ENCODE data around the gene ST6GALNAC3. TPM values are rescaled to one million over a fixed set of nuclear protein-coding genes. Genes with fewer than 3 reads are reported as not detected.
"Not testable (repeated sequence)": the region's sequence is repeated elsewhere in the genome, so short reads cannot be mapped to it uniquely, and the experiment has no call there.

Gene ST6GALNAC3
- total RNA-seq, 2 experiments from 2014 or later, result 3.0 to 3.5 TPM

DNA sequence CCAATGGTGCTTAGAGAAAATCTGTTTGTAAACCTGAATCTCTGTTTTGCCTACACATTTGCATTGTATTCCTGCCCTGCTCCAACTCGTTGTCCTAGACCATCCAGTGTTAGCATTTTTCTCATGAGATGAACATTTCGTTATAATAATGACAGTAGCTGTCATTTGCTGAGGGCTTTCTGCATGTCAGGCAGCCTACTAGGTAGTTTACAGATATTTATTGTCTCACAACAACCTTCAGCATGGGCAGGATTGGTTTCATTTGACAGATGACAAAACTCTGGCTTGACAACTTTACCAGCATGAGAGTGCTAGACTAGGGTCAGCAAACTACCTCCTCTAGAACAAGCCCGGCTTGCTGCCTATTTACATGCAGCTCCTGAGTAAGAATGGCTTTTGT is 10.1 kb downstream of the ST6GALNAC3 start:
- DNase-seq, result no peak
- H3K9me3 Mint-ChIP-seq, result no peaks in the 10 kb centered on the region
- H3K36me3 Mint-ChIP-seq, result peaks cover under 1% of the 10 kb centered on the region
- no peak overlapping the region for H3K27ac Mint-ChIP-seq
- H3K27me3 Mint-ChIP-seq, result no peaks in the 10 kb centered on the region
- H3K4me3 Mint-ChIP-seq, result no peak overlapping the region
- peaks cover 19% of the 10 kb centered on the region for H3K4me1 Mint-ChIP-seq

DNA sequence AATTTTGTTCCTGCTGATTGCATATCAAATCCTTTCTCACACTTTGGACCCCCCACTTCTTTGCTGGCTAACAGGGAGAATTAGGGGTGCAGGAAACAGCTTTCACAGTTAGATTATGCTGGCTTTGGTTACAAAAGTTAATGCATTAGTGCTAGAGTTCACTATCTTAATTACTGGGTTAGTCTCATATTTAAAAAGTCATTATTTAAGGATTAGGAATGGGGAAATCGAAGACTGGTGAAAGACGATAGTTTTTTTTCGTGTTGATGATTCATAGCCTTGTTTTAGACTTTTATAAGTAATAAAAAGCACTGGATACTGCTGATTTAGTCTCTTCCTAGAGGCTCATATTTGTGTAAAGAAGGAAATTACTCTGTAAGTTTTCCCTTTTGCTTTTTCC is 11.6 kb downstream of the ST6GALNAC3 start:
- no peak for DNase-seq
- Mint-ChIP-seq H3K4me1 (peaks cover 8% of the 10 kb centered on the region), H3K27ac (no peak overlapping the region), H3K36me3 (no peaks in the 10 kb centered on the region), H3K9me3 (no peaks in the 10 kb centered on the region), H3K4me3 (no peak overlapping the region), H3K27me3 (no peaks in the 10 kb centered on the region)

DNA sequence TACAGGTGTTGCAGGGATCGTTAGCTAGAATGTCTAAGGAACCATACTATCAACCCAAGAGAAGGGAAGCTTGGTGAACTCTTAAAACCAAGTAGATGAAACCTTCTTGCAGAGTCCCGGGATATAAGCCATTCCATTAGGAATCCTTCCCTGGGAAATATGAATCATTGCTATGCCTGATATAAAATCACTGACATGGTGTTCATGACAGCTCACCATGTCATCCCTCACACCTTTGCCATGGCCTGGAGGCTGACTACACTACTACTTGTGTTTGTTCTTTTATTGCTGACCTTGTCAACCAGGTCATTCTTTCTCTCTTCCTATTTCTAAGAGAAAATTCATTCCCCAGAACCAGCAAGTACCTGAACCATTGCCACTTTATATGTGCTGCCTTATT is 12.1 kb downstream of the ST6GALNAC3 start:
- H3K27me3 Mint-ChIP-seq, result no peaks in the 10 kb centered on the region
- H3K9me3 Mint-ChIP-seq, result no peaks in the 10 kb centered on the region
- H3K4me1 Mint-ChIP-seq, result peaks cover 8% of the 10 kb centered on the region
- no peak for DNase-seq
- H3K27ac Mint-ChIP-seq, result no peak overlapping the region
- H3K4me3 Mint-ChIP-seq, result no peak overlapping the region
- no peaks in the 10 kb centered on the region for H3K36me3 Mint-ChIP-seq

DNA sequence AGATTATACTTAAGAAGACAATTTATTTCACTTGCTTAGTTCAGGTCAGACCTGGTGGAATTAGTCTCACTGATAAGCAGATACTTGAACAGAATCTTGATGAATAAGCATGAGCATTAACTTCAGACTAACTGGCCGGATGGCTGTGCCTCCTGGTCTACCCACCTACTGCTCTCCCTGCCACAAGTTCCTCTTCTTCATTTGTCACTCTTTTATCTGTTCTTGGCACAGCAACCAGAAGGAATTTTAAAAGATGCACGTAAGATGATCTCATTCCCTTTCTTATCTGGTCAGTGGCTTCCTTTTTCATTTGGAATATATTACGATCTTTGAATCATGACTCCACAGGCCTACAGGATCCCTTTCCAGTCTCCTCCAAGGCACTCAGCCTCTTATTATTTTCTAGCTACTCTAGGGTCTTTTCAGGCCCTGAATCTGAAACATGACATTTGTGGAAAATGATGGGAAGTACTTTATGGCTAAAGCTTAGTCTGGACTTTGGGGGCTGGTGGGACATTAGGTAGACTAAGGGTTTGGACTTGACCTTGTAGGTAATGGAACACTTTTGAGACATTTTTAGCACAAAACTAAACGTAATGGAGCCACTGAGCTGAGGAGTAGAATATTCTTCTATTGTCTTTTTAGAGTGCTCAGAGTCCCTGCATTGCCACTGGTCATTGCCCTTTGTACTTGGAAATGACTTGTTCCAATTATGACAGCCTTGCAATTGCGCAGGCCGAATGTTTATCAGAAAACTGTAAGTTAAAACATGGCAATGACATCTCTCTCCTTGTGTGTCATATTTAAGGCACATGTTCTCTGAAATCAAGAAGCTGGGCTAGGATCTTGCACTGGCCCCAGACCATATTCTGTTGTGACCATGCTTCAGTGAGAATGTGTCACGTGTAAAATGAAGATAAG is 16.0 kb downstream of the ST6GALNAC3 start:
- Mint-ChIP-seq H3K9me3 (no peaks in the 10 kb centered on the region), H3K27ac (no peak overlapping the region), H3K4me1 (peaks cover 6% of the 10 kb centered on the region), H3K4me3 (no peak overlapping the region), H3K36me3 (no peaks in the 10 kb centered on the region), H3K27me3 (no peaks in the 10 kb centered on the region)
- DNase-seq, result no peak

DNA sequence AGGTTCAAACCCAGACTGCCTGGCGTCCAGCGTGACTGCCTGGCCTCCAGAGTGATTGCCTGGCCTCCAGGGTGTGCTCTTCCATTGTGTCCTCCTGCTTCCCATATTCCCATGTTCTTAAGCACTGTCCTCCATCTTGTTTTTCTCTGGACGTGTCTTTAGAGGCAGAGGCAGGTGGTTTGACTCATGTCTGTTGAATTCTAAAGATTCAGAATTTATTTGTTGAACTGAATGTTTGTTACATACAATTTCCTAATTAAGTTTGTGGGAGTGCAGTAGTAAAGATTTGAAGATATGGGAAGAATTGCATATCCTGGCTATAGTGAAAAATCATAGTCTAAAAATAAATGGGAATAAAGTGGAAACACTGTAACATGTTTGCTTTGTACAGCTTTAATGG is 18.3 kb downstream of the ST6GALNAC3 start:
- no peak overlapping the region for H3K4me3 Mint-ChIP-seq
- H3K9me3 Mint-ChIP-seq, result no peaks in the 10 kb centered on the region
- H3K27ac Mint-ChIP-seq, result no peak overlapping the region
- peaks cover 4% of the 10 kb centered on the region for H3K36me3 Mint-ChIP-seq
- DNase-seq, result no peak
- no peaks in the 10 kb centered on the region for H3K4me1 Mint-ChIP-seq
- H3K27me3 Mint-ChIP-seq, result no peaks in the 10 kb centered on the region

DNA sequence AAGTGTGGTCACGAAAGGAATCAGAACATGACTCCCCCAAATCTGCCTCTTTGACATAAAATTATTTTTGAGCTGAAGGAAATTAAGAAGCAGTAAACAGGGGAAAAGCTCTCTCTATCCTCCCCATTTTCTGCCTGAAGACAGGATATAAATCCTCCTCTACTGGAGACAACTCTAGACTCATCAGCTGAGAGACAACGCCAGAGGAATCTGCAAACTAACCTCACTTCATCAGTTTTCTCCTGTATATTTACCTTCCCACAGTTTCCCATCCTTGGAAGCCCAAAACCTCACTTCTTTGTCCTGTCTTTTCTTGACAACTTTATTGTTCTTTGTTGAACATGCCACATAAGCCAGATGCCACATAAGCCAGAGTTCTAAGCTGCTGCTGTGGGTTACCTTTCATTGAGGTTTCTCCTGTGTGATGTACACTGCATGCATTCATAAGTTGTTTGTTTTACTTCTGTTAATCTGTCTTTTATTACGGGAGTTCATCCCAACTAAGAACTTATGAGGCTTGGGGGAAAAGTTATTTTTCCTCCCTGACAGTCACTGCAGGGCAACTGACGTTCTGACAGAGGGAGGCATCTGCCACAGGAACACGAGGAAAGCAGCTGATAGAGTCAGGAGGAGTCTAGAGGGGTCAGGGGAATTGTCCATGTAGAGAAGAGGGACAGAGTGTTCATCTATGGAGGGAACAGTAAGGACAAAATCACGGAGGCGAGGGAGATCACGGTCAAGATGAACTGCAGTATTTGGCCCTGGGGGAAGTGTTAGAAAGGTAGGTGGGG is 19.2 kb downstream of the ST6GALNAC3 start:
- no peak overlapping the region for H3K27ac Mint-ChIP-seq
- peaks cover 4% of the 10 kb centered on the region for H3K36me3 Mint-ChIP-seq
- no peaks in the 10 kb centered on the region for H3K9me3 Mint-ChIP-seq
- no peak for DNase-seq
- no peaks in the 10 kb centered on the region for H3K27me3 Mint-ChIP-seq
- no peak overlapping the region for H3K4me3 Mint-ChIP-seq
- H3K4me1 Mint-ChIP-seq, result no peaks in the 10 kb centered on the region

DNA sequence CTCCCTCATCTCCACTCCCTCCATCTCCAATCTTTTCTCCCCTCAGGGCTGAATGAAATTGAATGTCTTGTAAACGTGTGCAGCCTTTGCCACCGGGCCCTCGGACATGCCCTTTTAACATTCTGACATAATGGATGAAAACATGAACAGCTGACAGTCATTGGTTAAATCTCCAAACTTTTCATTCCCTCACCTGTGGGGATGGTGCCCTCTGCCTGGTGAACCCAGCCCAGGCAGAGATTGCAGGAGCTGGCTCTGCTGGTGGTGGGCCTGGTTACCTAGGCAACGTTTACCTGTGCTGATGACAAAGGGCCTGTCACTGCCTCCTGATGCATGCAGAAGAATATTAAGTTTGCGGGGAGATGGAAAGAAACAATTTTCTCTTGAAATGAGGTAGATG is 21.3 kb downstream of the ST6GALNAC3 start:
- no peak overlapping the region for H3K27ac Mint-ChIP-seq
- H3K27me3 Mint-ChIP-seq, result no peaks in the 10 kb centered on the region
- no peaks in the 10 kb centered on the region for H3K4me1 Mint-ChIP-seq
- no peak for DNase-seq
- H3K9me3 Mint-ChIP-seq, result no peaks in the 10 kb centered on the region
- H3K36me3 Mint-ChIP-seq, result peaks cover 4% of the 10 kb centered on the region
- H3K4me3 Mint-ChIP-seq, result no peak overlapping the region

DNA sequence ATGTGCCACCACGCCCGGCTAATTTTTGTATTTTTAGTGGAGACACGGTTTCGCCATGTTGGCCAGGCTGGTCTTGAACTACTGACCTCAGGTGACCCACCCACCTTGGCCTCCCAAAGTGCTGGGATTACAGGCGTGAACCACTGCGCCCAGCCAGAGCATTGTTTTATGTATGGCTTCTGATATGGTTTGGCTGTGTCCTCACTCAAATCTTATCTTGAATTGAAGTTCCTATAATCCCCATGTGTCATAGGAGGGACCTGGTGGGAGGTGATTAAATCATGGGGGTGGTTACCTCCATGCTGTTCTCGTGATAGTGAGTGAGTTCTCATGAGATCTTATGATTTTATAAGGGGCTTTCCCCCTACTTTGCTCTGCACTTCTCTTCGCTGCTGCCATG is 22.5 kb downstream of the ST6GALNAC3 start:
- not testable (repeated sequence) for H3K4me3 Mint-ChIP-seq, H3K9me3 Mint-ChIP-seq, DNase-seq

DNA sequence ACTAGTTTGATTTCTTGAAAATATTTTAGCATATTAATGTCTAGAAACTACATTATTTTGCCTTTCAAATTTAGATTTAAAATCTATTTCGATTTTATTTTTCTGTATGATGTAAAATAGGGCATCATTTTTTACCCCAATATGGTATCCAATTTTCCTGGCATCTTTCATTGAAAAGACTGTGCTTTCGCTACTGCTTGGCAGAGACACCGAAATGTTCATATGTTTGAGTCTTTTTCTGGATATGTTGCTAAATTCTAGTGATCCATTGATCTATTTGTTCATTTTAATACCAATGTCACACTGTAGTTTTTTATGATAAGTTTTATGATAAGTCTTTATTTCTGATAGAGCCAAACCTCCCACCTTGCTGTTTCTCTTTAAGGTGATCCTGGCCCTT is 24.3 kb downstream of the ST6GALNAC3 start:
- no peaks in the 10 kb centered on the region for H3K27me3 Mint-ChIP-seq
- peaks cover 4% of the 10 kb centered on the region for H3K36me3 Mint-ChIP-seq
- no peak overlapping the region for H3K4me3 Mint-ChIP-seq
- H3K4me1 Mint-ChIP-seq, result peaks cover 19% of the 10 kb centered on the region
- no peak overlapping the region for H3K27ac Mint-ChIP-seq
- H3K9me3 Mint-ChIP-seq, result no peaks in the 10 kb centered on the region
- DNase-seq, result no peak

More for the DNA sequence above, 22.5 kb downstream of the ST6GALNAC3 start:
- H3K36me3 Mint-ChIP-seq, H3K27ac Mint-ChIP-seq, H3K4me1 Mint-ChIP-seq, H3K27me3 Mint-ChIP-seq: not testable (repeated sequence)

DNA sequence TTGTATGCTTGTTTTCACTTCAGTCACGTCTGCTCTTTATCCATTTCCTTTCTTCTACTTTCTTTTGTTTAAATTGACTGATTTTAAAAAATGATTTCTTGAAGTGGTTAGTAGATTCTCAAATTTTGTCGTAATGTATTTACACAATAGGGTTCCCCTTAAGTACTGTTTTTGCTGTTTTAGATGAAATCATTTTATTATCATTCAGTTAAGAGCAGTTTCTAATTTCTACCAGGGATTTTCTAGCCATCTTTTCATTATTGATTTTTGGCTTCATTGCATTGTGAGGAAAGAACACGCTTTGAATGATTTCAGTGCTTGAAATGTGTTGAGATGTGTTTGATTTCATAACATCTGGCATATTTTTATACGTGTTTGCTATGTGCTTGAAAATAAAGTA is 27.0 kb downstream of the ST6GALNAC3 start:
- H3K36me3 Mint-ChIP-seq, result peaks cover 6% of the 10 kb centered on the region
- DNase-seq, result no peak
- no peak overlapping the region for H3K27ac Mint-ChIP-seq
- no peak overlapping the region for H3K4me3 Mint-ChIP-seq
- H3K27me3 Mint-ChIP-seq, result peaks cover 3% of the 10 kb centered on the region
- peaks cover 24% of the 10 kb centered on the region for H3K4me1 Mint-ChIP-seq
- no peaks in the 10 kb centered on the region for H3K9me3 Mint-ChIP-seq

DNA sequence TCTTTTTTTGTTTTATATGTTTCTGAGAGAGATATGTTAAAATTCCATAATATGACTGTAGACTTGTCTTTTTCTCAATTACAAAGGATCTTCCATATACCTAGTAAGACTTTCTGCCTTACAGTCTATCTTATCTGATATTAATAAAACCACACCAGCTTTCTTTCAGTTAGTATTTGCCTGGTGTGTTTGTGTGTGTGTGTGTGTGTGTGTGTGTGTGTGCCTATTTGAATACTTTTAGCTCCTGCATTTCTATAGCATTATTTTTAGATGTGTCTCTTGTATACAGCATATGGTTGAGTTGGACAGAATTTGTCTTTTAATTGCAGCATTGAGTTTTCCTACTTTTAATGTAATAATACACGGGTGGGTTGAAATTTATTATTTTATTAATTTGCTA is 27.5 kb downstream of the ST6GALNAC3 start:
- Mint-ChIP-seq H3K9me3 (no peaks in the 10 kb centered on the region), H3K4me3 (no peak overlapping the region), H3K27me3 (peaks cover 3% of the 10 kb centered on the region), H3K27ac (no peak overlapping the region), H3K4me1 (peaks cover 24% of the 10 kb centered on the region), H3K36me3 (peaks cover 4% of the 10 kb centered on the region)
- no peak for DNase-seq

DNA sequence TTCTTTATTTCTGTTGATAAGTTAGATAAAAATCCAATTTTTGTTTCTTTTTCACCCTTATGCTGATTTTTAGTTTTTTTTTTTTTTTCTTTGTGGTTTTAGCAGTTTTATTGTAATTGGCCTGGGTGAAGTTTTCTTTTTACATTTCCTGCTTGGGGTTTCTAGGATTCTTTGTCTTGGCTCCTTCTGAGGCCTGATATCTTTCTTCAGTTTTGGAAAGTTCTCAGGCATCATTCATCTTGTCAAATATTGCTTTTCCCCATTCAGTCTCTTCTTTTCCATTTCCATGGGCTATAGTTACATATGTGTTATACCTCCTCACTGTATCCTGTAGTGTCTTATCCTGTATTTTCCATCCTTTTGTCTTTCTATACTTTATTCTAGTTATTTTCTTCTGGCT is 28.5 kb downstream of the ST6GALNAC3 start:
- Mint-ChIP-seq H3K27me3 (peaks cover 3% of the 10 kb centered on the region), H3K27ac (no peak overlapping the region), H3K4me1 (peaks cover 24% of the 10 kb centered on the region), H3K4me3 (no peak overlapping the region), H3K9me3 (no peaks in the 10 kb centered on the region), H3K36me3 (peaks cover 7% of the 10 kb centered on the region)
- no peak for DNase-seq

DNA sequence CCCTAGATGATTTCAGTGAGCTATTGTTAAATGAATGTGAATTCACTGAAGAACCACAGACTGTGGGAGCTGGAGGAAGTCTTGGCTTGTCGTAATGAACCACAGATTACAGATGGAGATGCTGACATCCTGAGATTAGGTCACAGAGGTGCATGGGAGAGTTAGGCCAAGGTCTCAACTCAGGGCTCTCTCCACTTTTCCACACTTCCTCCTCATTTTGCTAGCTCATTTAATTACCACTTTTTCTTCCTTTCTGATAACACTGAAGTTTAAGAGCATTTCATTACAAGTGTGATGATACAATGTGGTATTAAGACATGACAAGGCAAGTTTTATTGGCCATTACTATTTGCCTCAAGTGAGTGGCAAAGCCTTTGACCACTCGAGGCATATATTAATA is 30.8 kb downstream of the ST6GALNAC3 start:
- Mint-ChIP-seq H3K4me3 (no peak overlapping the region), H3K4me1 (peaks cover 24% of the 10 kb centered on the region), H3K27ac (no peak overlapping the region), H3K36me3 (peaks cover 7% of the 10 kb centered on the region), H3K9me3 (no peaks in the 10 kb centered on the region), H3K27me3 (peaks cover 3% of the 10 kb centered on the region)
- DNase-seq, result no peak

DNA sequence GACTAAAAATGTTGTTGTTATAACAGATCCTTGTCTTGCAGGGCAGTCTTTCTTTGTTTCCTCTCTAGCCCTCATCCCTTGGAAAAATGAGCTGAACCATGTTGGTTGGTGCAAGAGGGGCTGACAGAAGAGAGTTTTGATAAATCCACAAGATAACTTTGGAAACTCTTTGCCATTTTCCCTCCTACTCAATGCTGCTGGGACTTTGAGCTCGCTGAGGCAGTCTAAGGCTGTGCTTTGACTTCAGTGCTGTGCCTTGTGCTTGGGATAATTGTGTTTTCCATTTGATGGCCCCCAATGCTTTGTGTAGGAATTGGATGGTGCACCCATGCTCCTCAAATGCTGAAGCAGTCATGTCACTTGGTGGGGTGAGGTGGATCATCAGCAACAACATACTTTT is 31.7 kb downstream of the ST6GALNAC3 start:
- no peak overlapping the region for H3K27ac Mint-ChIP-seq
- no peak overlapping the region for H3K4me3 Mint-ChIP-seq
- H3K36me3 Mint-ChIP-seq, result peaks cover 7% of the 10 kb centered on the region
- peaks cover 3% of the 10 kb centered on the region for H3K27me3 Mint-ChIP-seq
- H3K4me1 Mint-ChIP-seq, result peaks cover 24% of the 10 kb centered on the region
- peaks cover 1% of the 10 kb centered on the region for H3K9me3 Mint-ChIP-seq
- no peak for DNase-seq

DNA sequence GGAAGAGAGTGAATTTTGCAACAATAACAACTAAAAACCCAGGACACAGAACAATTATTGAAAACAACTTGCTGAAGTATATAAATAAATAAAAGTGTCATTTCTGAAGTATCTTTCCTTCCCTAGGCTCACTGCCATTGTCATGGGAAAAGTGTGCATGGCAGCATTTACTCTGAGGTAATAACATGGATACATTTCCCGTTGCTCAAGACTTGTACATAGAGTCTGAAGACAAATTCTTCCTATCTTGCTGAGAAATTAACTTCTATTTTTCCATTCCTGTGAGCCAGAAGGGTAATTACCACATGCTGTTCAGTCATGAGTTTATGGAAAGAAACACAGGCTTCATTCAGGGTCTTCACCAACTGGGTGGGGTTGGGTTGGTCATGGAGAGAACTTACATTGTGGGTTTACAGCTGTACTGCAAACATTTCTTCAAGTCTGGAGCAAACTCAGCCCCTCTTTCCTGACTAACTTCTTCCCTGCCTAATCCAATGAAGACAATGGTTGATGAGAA is 32.2 kb downstream of the ST6GALNAC3 start:
- Mint-ChIP-seq H3K36me3 (peaks cover 7% of the 10 kb centered on the region), H3K4me3 (no peak overlapping the region), H3K27me3 (peaks cover 3% of the 10 kb centered on the region), H3K27ac (no peak overlapping the region), H3K9me3 (peaks cover 1% of the 10 kb centered on the region), H3K4me1 (peaks cover 19% of the 10 kb centered on the region)
- no peak for DNase-seq
